CD4-positive, alpha-beta T cell treated with Interleukin-4 for 1 hour (primary cell): ENCODE data around the gene CHST1.

Source experiments
- DNase-seq, 2 donors: peaks; one replicate each; pipeline ENCODE4 v3.0.0-alpha.2; 2020 to 2022

The CHST1 gene

DNA sequence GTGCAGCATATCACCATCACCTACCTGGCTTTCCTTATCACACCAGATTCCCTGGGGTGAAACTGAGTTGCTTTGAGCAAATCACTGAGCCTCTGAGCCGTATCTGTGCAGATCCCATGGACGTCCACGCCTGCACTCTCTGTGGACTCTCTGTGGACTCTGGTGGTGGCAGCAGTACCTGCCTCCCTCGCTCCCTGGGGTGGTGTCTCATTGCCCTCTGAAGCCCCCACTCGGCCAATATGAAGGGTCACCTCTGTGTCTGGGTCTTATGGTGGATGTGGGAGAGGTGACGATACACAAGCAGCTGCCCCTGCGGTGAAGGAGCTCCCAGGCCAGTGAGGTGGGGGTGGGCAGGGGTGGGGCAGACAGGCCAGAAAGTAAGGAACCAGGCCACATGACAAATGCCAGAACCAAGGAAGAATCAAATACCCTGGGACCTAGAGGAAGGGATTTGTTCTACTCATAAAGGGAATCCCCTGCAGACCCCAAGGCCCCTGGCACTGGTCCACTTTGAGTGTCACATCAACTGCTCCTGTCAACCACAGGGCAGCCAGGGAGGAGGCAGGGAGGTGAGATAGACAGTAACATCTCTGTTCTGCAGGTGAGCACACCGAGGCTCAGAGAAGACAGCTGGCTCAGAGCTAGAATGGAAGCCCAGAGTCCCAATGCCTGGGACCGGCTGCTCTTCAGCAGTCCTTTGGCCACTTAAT lies 9.2 kb upstream of the CHST1 start:
- no peak for DNase-seq

DNA sequence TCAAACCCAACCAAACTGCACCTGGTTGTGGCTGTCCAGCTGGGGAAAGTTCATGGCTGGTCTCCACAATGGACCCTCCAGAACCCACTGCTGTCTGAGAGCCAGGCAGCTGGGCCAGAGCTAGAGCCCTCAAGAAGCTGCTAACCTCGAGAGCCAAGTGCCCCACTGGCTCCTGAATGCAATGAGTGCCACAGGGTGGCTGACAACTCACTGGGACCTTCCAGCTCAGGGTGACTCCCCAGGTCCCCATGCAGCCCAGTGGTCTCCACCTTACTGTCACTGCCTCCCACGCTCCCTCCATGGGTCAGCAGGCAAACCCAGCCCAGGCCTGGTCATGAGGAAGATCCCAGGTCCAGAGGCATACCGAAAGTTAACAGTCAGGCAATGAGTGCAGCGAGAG lies 8.0 kb upstream of the CHST1 start:
- no peak for DNase-seq

DNA sequence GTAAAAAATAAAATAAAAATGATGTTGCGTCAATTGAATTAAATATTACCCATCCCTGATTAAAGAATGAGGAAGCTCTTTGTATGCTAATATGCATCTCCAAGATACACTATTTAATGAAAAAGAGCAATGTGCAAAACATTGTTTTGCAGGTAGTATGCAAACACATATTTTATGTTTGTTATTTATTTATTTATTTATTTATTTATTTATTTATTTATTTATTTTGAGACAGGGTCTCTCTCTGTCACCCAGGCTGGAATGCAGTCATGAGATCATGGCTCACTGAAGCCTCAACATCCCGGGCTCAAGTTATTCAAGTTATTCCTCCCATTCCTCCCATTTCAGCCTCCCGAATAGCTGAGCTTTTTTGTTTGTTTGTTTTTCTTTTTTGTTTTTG lies 7.2 kb upstream of the CHST1 start:
- no peak for DNase-seq

DNA sequence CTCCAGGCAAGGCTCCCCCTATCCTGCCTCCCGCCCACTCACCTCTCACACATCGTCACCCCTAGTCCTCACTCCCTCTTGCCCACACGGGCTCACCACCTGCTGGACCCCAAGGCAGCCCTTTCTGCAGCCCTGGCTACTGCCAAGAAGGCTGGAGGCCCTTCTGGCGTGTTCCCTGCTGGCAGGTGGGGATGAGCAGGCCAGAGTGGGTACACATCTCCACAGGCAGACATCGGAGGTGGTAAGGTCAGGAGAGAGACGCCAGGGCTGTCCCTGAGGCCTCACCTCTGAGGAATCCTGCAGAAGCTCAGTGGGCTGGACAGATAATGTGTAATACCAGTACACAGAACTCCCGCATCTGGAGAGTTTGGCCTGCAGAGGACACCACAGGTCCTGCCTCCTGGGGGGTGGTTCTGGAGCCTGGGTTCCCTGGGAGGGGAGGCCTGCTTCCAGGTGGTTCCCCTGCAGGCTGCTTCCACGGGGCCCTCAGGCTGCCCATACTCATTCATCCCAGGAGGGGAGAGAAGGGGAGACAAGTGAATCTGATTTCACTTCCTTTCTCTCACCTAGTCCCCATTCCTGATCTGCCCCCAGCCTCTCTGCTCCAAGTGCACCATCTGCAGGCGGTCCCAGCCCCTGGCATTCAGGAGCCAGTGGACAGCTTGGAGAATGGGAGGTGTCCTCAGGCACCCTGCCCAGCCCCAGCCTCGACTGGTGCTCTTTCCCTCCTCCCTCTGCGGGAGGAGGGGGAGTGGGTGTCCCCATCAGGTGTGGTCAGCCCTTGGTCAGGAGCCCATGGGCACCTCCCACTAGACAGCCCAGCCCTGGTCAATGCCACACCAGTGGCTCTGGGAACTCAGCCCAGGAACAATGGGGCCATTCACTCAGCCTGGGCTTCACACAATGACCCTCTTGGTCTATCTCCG lies 6.1 kb upstream of the CHST1 start:
- DNase-seq, result no peak

DNA sequence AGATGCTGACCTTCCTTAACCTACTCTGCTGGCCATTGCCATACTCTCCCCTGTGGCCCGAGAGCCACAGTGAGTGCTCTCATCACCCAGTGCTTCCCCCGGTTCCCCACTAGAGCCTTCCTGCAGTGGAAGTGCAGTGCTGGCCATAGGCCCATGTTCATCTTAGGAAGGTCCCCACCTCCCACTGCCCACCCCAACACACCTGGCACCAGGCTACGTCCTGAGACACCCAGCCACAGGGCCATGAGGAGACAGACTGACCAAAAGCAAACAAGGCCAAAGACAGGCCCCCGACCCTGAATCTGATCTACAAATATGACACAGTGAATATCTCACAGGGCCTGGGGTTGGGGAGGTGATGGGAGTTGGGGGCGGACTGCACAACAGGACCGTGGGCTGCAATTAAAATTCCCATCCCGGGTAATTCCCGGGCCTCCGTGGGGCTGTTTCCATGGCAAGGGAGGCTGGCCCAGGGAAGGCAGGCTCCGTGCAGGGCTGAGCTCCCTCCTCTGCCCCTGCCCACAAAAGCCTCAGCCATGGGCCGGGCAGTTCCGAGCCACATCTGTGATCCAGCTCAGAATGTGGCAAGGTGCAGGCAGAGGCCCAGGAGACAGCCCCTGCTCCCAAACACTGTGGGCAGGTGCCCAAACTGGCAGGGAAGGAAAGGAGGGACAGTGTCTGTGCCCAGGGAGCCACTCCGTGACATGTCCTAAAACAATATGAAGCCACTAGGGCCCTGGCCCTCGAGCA lies 5.1 kb upstream of the CHST1 start:
- no peak for DNase-seq

DNA sequence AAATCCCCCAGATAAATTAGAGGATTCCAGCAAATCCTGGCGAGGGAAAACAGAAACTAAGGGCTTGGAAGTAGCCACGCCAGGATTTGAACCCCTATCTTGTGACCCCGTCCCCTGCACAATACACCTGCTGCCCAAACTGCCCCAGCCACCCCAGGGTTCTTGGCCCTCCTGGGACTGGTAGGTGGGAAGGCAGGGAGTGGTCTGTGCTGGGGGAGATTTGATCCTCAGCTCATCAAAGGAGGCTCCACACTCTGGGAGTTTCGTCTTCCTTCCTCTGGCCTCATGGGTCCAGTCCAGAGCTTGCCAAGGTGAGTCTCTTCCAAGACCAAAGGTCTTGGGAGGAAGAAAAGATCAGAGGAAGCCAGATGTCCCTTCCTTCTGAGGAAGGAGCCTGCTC lies 4.5 kb upstream of the CHST1 start:
- DNase-seq, result no peak

DNA sequence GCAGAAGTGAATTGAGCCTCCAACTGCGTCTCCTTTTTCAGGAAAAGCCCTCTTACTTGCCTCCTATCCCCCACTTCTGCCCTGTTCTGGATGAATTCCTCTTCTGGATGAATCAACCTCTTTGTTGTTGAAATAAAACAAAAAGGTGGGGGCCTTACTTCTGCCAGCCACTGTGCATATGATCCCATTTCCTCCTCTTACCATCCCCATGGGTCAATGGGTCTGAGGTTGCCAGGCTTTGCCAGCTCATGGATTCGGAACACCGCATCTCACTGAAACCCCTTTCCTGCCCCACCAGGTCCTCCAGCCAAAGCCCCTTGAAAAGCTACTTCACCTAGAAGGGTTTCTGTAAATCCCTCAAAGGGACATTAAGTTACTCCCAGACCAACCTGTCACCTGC lies 3.7 kb upstream of the CHST1 start:
- DNase-seq, result no peak

DNA sequence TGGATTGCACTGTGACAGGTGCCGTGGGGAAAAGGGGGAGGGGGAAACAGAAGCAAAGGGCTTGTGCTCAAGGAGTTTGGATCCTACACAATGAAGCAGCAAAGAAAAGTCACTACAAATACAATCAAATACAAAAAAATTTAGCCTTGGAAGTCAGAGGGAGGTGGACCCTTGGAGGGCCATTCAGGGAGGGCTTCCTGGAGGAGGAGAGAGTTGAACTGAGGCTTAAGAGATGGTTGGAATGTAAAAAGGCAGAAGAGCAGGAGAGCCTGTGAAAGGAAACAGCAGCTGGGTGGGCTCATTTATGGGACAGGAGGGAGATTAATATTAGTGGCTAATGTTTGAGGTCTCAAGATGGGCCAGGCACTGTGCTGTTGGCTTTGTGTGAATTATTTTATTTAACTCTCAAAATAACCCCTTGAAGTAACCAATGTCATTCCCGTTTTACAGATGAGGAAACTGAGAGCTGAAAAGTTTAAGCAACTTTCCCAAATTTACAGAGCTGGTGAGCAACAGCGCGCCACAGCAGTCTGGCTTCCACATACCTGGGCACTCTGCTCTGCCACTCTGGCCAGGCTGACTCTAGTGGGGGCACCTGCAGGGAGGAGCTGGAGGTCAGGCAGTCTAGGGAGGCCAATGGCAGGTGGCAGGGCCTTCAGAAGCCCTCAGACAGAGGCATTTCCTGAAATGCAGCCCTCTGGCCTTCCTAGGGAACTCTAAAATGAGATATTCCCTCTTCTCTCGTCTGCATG lies 2.7 kb upstream of the CHST1 start:
- DNase-seq, result no peak

DNA sequence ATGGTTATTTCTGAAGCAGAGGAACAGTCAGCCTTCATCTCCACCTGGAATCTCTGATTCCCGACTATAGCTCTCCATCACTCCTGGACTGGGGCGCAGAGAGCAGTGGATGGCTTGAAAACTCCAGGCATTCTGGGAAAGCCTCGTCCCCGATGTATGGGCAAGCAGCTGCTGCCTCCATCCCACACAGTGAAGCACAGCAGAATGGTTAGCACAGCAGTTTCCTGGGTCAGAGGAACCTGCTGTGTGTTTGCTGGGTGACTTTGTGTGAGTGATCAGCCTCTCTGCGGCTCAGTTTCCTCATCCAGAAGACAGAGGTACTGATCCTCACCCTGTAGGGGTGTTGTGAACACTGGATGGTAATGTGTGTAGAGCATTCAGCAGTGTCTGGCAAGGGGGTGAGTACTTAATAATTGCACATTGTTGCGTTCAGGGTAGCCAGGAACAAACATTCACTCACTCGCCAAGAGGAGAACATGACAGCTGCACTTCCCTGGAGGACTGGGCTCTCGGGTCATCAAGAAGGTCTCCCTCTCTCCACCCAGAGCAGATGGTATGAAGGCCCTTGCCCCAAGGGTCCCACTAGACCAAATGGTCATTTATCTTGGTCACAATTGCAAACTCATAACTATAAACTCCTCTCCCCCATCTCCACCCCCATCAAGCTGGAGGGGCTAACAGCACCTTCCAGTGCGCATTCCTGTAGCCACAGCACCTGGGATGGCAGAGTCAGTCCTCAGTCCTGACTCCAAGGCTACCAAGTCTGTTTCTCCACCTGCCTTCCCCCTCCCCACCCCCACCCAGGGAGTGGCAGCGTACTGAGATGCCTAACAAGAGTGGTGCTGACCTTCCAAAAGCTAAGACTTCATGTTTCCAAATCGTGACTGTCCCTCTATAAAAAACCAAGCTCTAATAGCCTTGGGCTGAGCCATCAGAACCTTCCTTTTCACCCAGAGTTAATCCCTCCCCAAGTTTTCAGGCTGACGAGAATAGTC lies 1.5 kb upstream of the CHST1 start:
- no peak for DNase-seq

DNA sequence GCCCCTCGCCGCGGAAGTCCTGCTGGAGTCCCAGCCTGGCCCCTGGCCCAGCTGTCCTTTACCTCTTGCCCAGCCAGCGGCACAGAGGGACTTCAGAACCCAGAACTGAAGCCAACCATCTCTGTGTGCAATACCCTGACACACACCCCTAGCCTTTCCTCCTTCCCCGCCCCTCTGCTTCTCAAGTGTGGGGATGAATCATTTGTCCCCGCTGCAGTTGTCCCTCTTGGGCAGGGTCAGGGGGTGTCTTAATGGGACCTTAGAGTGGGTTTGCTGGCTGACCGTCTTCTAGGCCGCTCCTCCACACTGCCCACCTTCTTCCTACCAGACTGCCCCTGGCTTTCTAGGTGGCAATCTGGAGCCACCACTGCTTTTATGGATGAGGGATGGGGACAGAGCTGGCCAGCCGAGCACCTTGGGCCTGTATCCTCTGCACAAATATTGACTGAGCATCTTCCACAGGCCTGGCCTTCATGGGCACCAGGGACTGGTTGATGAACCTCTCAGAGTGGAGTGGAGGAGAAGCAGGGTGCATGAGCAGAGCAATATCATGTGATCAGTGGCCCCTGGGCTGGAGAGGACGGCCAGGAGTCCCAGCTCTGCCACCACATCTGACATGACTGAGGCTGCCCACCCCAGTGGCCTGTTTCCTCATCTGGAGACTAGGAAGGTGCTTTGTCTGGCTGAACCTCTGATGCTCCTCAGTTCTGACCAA lies 668 bp upstream of the CHST1 start:
- DNase-seq, result no peak

DNA sequence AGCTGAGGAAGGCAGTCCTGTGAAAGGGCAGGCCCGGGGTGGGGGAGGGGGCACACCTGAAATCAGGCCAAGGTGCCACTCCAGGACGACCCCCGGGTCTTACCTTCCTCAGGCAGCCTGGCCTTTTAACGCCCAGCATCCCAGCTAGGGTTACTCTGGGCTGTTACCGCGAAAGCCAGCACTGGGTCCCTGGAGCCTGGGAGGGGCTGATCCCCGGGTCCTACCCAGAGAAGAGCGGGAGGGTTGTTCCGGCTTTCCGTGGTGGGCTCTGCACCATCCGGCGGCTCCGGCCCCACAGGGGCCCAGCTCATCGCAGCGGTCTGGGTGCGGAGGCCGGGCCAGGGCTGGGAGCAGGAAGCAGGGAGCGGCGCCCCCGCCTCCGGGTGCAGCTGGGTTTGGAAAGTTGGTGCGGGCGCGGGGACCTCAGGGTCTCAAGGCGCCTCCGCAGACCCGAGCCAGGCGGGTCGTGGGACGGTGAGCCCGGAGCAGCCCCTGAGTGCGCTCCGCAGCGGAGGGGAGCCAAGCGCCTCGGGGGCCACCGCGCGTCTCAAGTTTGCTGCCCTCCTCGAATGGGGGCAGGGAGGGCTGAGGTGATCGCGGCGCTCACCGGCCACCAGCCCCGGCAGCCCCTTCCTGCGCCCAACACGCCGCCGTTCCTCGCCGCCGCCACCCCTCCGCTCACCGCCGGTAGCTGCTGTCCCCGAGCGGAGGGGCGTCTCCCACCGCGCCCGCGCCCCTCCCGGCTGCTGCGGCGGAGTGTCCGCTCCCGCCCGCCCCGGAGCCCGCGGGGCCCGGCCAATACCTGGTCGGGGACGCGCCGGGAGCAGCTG lies 831 bp downstream of the CHST1 start:
- no peak for DNase-seq

DNA sequence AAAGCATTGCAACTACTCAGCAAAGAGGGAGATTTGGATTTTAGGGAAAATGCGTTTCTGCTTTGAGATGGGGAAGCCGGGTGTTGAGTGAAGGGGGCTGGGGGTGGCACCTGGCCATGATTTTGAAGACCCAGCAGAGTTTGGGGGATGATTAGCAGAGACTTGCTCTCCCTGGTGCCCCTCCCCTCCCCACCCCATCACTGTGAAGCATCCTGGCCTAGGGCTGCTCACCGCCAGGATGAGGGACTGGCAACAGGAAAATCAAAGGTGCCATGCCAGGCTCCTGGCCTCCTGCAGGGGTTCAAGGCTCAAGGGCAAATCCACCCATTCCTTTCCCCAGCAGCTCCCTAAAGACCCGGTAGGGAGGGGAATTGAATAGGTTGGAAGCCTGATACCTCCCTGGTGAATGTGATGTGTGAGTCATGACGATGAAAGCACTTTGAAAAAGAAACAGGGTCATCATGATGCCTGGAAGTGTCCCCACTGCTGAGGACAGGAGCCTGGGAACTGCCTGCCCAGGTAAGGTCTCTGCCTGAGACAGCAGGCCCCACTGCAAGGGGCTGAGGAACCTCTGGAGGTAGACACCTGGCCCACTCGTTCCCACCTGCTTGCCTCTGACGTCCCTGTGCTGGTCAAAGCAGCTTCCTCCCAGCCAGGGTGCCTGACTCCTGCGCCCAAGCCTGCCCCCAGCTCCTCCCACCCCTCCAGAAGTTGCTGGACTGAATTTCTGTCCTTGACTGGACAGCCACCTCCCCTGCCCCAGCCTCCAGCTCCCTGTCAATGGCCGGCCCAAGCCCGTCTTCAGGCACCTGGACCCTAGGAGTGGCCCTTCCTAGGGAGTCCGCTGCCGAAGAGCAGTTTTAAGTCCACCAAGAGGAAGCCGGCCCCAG lies 1.7 kb downstream of the CHST1 start:
- no peak for DNase-seq

DNA sequence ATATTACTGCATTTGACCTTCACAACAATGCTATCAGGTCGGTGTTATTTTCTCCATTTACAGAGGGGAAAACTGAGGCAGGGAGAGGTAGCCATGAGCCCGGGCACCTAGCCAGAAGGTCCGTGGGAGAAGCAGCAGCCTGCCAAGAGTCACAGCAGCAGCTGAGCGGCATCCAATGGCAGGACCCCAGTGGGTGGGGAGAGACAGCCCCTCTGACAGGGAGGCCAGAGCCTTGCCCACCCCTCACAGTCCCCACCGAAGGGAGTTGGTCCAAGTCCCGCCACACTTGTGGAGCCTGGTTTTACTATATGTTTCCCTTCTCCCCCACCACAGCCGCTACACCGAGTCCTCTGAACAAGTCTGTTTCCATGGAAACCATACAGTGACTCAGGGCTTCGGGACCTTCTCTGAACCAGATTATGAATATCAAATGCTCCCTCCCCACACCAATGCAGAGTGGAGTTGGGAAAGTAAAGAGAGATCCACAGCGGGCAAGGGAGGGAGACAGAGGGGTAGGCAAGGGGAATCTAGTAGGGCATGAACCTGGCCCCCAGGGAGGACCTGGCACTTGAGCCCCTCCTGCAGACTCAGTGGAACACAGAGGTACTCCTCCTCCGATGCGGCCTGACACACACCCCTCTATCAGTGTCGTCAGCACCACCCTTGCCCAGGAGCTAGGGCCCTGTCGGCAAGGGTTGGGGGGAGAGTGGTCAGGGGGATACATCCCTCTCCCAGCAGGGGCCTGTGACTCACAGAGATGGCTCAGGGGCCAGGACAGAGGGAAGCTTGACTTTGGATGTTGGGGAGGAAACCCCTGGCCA lies 2.5 kb downstream of the CHST1 start:
- no peak for DNase-seq

DNA sequence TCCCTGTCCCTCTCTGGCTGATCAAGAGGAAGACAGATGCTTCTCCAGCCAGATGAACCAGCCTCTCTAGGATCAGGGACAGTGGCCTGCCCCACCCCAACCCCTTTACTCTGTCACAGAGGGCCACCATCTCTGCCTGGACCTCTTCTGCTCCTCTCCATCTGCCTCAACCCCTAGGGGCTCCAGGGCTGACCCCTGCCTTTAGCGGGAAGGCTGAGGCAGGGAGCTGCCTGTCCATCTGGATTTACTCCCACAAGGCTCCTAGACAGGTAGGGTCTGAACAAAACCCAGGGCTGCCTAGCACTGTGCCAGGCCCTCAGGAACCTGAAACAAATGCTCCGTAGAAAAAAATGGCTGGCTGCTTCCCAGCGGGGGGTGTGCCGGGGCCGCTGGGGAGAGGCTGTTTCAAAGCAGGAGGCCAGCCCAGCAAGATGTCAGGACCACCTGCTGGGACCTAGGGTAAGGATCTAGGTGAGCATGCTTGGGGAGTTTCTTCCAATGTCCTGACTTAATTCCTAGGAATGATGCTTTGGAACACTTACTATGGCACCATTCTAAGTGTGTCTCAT lies 3.2 kb downstream of the CHST1 start:
- DNase-seq, result no peak

DNA sequence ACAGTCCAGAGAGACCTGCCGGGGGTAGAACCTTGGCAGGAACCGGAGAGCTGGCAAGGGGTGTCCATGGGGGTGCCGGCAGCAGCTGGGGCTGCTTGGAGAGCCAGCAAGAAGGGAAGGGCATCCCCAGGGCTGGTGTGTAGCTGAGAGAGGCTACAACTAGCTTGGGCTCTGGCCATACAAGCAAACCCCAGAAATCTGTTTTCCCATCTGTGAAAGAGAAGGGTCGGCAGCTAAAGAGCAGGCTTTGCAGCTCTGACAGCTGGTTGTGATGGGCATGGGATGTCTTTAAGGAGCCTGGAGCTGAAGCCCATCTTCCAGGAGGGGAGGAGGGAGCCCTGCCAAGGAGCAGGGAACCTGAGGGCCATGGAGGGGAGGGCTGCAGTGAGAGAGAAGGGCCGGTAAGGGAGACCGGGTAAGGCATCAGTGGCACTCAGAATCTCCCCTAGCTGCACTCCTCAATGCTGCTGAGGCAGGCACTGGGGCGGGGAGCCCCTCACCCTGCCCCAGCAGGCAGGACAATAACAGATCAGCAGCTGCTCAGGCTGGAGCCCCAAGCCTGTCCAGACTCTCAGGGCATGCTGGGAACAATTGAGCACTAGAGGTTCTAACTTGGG lies 3.9 kb downstream of the CHST1 start:
- DNase-seq, result no peak

DNA sequence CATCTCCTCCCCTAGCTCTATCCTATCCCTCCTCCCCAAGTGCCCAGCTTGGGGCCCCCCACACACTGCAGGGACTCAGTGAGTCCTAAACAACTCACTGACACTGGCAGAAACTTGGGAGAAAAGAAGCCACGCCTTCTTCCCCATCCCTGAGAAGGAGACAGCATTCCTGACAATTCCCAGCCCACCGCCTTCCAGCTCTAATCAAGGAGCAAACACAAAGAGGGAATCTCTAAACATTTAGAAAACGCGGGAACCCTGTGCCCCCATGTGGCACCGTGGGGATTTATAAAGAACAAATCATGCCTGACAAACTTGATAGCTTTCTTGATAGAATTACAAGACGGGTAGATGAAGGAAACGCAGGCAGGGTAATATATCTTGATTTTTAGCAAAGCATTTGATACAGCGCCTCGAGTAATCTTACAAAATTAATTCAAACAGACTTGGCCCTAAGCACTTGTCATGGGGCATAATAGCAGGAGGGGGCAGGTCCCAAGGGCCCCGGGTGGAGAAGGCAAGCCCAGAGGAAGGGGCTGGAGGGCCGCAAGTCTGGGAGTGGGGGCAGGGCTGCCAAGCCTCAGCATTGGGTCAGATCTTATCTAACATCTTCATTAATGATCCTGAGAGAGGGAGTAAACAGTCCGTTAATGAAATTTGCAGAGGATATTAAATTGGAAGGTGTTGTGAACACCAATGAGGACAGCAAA lies 4.5 kb downstream of the CHST1 start:
- no peak for DNase-seq

DNA sequence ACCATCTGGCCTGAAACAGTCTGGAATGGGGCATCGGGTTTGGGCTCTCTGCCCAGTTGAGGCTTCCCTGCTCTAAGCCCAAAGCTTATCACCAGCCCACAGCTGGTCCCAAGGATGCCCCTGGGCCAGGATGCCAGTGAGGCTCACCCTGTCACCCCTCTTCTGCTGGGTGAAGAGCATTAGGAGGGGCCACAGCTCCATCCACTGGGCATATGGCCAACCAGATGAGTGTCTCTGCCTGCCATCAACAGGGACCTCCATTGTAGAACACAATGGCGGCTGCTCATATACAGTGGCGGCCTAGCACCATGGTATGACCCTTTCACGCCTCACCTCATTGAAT lies 5.6 kb downstream of the CHST1 start:
- DNase-seq, result no peak
